Measurements from ENCODE around the gene P4HA2.

P4HA2 gene

GRCh38 chr5:132239776-132240175, 12.1 kb upstream of the P4HA2 start:
- Mint-ChIP-seq H3K4me1 (no peaks in the 10 kb centered on the region), H3K9me3 (peaks cover 27% of the 10 kb centered on the region), H3K36me3 (ENCODE audit: low read depth) (peaks cover 8% of the 10 kb centered on the region), H3K4me3 (no peak overlapping the region), H3K27me3 (ENCODE audit: low read depth) (peaks cover 15% of the 10 kb centered on the region), H3K27ac (no peak overlapping the region)
- no peak for TF ChIP-seq CTCF (IDR thresholded peaks at IDR 0.05; ENCODE audit: unreplicated experiment in 3 of 3)

- Mint-ChIP-seq H3K9me3 (peaks cover 20% of the 10 kb centered on the region), H3K4me3 (no peak overlapping the region), H3K27me3 (ENCODE audit: low read depth) (peaks cover 15% of the 10 kb centered on the region), H3K4me1 (no peaks in the 10 kb centered on the region), H3K36me3 (ENCODE audit: low read depth) (peaks cover 1% of the 10 kb centered on the region), H3K27ac (no peak overlapping the region)
- no peak for TF ChIP-seq CTCF (IDR thresholded peaks at IDR 0.05; ENCODE audit: unreplicated experiment in 3 of 3)
Measured at GRCh38 chr5:132238901-132239500, 11.3 kb upstream of the P4HA2 start.

DNA sequence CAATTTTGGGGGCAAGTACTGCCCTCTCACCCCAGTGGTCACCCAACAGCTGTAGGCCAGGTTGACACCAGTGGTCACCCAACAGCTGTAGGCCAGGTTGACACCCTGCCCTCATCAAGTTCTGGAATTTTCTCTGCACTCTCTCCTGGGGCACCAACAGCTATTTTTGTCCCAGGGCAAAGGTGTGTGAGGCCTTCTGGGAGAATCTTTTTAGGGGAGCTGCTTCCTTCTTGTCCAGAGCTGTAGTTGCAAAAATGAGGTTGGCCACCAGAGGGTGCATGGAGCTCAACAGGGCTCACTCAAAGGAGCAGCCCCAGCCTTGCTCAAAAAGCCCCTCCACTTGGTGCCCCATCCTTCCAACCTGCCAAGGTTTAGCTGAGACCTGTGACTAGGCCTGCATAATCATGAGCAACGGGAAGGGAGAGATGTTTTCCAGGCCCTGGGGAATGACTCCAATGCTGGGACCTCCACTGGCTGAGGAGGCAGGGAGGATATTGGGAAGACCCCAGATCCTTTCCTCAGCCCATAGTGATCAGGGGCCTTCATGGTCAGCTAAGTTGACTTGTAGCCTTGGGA, 10.6 kb upstream of the P4HA2 start:
- no peaks in the 10 kb centered on the region for H3K4me1 Mint-ChIP-seq
- H3K27me3 Mint-ChIP-seq (ENCODE audit: low read depth): peaks cover 11% of the 10 kb centered on the region
- H3K36me3 Mint-ChIP-seq (ENCODE audit: low read depth): no peaks in the 10 kb centered on the region
- TF ChIP-seq CTCF (IDR thresholded peaks at IDR 0.05; ENCODE audit: unreplicated experiment in 3 of 3): peak; percentile 72 to 78 (median 77)
- H3K27ac Mint-ChIP-seq: no peak overlapping the region
- H3K4me3 Mint-ChIP-seq: no peak overlapping the region
- peaks cover 16% of the 10 kb centered on the region for H3K9me3 Mint-ChIP-seq

DNA sequence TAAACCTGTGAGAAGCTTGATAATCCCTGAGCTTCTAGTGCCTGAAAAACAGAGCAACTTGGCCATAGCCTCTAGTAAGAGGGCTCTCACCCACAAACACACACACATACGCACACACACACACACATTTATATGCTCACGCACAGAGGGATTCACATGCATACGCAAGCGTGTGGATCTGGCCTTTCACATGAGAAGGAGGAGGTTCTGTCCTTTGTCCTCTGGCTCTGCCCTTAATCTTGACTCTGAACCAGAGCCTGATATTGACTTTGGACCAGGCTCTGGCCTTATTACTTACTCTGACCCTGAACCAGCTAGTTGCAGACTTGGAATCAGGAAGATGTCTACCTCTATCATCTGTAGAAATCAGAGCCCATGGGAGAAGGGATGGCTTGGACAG, 10.0 kb upstream of the P4HA2 start:
- TF ChIP-seq CTCF (IDR thresholded peaks at IDR 0.05; ENCODE audit: unreplicated experiment in 3 of 3): no peak
- no peaks in the 10 kb centered on the region for H3K36me3 Mint-ChIP-seq (ENCODE audit: low read depth)
- no peaks in the 10 kb centered on the region for H3K4me1 Mint-ChIP-seq
- H3K27me3 Mint-ChIP-seq (ENCODE audit: low read depth): peaks cover 11% of the 10 kb centered on the region
- H3K4me3 Mint-ChIP-seq: no peak overlapping the region
- H3K9me3 Mint-ChIP-seq: peaks cover 12% of the 10 kb centered on the region
- no peak overlapping the region for H3K27ac Mint-ChIP-seq

- Mint-ChIP-seq H3K4me3 (no peak overlapping the region), H3K9me3 (peaks cover 9% of the 10 kb centered on the region)
Measured at GRCh38 chr5:132237141-132237540, 9.5 kb upstream of the P4HA2 start.

More at GRCh38 chr5:132237141-132237540, 9.5 kb upstream of the P4HA2 start:
- Mint-ChIP-seq H3K36me3 (ENCODE audit: low read depth) (no peaks in the 10 kb centered on the region), H3K27me3 (ENCODE audit: low read depth) (peaks cover 11% of the 10 kb centered on the region), H3K4me1 (no peaks in the 10 kb centered on the region), H3K27ac (no peak overlapping the region)
- TF ChIP-seq CTCF (IDR thresholded peaks at IDR 0.05; ENCODE audit: unreplicated experiment in 3 of 3): no peak

Measured in nephron (organoid).